HG03457 (cell line): Measurements from ENCODE around the gene KIAA2012.
"Not testable (repeated sequence)": the region's sequence is repeated elsewhere in the genome, so short reads cannot be mapped to it uniquely, and the experiment has no call there.

Source experiments
- ATAC-seq: cut with Tn5 transposase; IDR thresholded peaks from one replicate; pipeline ENCODE4 v1.9.1; 2021; ENCODE audit warnings: moderate number of reproducible peaks; ENCODE audit not compliant: unreplicated experiment

Gene KIAA2012

GRCh38 chr2:202114795-202115194 is 41.7 kb downstream of the KIAA2012 start:
- no peak for ATAC-seq

DNA sequence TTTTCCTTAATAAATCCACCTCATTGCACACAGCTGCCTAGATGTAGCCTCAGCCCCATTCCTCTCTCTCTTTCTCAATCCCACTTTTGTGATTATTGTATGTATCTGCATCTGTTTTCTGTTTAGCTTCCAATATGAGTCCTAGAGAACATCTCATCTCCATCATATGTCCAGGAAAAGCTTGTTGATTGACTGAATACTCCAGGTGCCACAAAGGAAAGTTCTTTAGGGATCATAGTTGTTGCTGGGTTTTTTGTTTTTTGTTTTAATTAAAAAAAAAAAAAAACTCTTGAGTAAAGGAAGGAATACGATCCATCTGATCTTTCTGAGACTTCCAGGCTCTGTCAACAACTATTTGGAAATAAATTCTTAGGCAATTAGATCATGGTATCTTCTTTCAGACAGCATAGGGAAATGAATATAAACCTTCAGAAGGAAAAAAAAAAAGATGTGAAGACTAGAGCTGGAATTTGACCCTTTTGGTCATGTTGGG is 42.5 kb downstream of the KIAA2012 start:
- ATAC-seq, result no peak

DNA sequence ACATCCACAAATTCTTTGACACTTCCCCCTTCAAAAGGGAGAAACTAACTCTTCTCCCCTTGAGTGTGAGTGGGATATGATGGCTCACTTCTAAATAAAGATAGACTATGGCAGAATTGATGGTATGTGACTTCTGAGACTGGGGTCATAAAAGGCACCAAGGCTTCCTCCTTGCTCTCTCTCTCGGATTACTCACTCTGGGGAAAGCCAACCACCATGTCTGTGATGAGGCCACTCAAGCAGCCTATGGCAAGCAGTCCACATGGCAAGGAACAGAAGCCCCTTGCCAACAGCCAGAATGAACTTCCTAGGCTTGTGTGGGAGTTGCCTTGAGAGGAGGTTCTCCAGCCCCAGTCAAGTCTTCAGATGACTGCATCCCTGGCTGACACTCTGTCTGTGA is 43.6 kb downstream of the KIAA2012 start:
- ATAC-seq, result no peak

- no peak for ATAC-seq
Observed at GRCh38 chr2:202118168-202118567, 45.1 kb downstream of the KIAA2012 start.

DNA sequence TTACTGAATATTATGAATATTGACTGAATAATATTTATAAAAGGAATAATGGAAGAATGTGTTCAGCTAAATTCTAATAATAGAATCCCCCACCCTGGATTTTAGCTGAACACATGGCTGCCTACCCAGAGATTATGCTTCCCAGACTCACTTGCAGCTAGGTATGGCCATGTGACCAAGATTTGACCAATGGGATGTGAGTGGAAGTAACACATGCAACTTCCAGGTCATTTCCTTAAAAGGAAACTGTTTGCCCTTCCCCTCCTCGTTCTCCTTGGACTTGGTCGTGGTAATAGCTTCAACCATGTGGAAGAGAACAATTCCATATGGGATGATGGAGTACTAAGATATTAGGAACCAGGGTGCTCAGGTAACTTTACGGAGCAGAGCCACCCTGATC is 47.8 kb downstream of the KIAA2012 start:
- no peak for ATAC-seq

GRCh38 chr2:202121532-202122162 is 48.6 kb downstream of the KIAA2012 start:
- ATAC-seq, result no peak

DNA sequence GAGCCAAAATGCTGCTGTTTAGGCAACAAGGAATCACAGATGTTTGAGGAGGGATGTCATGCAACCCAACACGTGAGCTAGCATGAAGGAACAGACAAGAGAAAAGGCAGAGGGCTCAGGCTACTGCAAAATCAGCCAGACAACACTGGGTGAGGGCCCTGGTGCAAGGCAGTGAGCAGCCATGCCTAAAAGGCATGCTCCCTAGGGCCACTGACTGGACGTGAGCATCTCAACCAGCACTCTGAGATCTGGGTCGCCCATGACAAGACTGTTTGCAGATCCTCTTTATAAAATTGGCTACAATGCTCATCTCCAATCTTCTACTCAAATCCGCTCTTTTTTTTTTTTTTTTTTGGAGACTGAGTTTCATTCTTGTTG is 49.1 kb downstream of the KIAA2012 start:
- ATAC-seq, result no peak

- ATAC-seq, result no peak
Observed at GRCh38 chr2:202122980-202123720, 50.1 kb downstream of the KIAA2012 start.

DNA sequence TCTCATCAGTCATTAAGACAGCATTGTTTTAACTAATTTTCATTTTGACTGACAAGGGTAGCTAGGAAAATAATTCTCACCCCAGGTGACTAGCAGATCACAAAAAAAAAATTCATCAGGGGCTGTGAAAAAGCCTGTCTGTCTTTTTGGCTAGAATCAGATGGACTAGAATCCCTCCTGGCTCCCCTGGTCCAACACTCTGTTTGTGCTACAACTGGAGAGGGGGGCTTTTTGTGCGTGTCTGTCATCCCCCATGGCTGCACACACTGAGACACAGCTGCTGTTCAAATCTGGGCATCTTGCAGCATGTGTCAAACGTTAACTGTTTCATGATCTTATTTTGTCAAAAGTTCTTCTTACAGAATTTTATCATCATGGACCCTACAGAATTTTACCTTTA is 51.2 kb downstream of the KIAA2012 start:
- ATAC-seq, result no peak

- ATAC-seq, result no peak
Observed at GRCh38 chr2:202127687-202128331, 54.8 kb downstream of the KIAA2012 start.

DNA sequence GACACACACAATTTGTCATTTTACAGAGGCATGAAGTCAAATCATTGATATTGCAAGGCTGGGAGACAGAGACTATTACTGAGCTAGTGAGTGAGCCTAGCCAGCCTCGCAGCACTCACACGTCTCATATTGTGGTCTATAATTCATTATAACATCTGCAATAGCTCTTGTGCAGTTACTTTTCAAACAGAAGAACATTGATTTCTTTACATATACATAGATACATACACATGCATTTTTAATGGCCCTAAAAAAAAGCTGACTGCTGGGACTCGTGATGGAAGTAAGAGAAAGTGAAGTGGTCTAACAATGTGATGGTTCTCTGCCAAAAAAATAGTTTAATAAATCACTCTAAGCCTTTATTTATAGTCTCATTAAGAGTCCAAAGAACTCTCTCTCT is 56.8 kb downstream of the KIAA2012 start:
- ATAC-seq, result no peak

DNA sequence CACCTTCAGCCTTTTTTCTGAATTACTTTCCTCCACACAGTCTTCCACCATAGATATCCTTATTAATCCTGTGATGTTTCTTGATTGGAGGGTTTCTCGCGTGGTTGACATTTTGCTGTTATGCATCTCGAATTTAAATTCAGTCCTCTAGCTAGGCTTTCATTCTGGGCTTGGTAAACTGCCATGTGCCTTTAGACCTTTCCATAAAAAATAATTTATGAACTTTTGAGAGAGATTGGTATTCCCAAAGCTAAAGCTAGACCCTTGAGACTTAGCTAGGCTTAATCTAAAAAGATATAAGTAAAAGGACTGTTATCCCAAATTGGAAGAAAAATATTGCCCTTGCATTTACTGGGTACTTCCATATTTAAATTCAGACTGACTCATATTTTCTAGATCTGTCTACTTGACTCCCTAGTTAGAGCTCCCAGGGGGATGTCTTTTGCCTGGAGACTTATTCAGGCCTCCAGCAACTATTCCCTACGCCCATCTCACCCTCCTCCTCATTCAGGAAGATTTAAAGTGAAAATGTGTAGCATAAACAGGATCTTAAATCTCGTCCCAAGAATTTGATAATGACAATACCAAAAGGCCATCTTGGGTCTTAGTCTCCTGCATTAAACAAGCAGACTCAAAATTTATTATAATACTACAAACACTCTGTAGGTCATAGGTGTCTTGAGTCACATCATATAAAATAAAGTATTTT is 60.3 kb downstream of the KIAA2012 start:
- no peak for ATAC-seq

GRCh38 chr2:202133909-202134265 is 60.8 kb downstream of the KIAA2012 start:
- no peak for ATAC-seq

DNA sequence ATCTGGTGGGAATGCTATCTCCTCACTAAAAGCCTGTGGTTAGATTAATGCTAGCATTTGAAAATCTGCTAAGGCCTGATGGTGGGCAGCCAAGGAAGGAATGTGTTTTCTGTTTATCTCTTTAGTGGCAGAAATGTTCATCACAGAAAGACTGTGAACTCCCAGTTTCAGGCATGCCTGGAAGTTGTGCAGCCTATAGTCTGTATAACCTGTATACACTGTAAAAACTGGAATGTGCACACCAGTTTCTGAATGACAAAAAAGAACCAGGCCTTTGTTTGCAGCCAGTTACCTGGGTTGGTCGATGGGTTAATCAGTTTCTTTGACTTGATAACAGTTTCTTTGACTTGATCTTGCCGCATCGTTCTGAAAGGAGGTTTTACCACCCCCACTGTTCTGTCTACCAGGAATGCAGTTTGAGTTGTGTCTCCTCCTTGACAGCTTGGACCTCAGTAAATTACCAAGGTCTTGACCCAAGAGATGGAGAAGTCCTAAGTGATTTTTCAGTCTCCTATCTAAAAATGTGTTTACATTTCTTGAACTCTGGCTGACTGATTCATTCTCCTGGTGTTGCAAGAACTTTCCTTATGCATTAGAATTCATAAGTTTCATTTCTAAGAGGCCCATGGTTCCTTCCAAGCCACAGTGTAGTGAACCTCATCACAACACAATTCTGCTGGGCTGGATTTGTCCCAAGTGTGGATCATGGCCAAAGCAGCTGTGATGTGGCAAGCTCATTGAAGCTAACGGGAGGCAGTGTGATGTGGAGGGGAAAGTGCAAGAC is 62.2 kb downstream of the KIAA2012 start:
- ATAC-seq, result no peak

- not testable (repeated sequence) for ATAC-seq
Observed at GRCh38 chr2:202136039-202136438, 63.0 kb downstream of the KIAA2012 start.

GRCh38 chr2:202136526-202136925 is 63.5 kb downstream of the KIAA2012 start:
- ATAC-seq, result no peak

GRCh38 chr2:202140522-202141252 is 67.6 kb downstream of the KIAA2012 start:
- no peak for ATAC-seq

GRCh38 chr2:202141329-202141947 is 68.4 kb downstream of the KIAA2012 start:
- no peak for ATAC-seq

DNA sequence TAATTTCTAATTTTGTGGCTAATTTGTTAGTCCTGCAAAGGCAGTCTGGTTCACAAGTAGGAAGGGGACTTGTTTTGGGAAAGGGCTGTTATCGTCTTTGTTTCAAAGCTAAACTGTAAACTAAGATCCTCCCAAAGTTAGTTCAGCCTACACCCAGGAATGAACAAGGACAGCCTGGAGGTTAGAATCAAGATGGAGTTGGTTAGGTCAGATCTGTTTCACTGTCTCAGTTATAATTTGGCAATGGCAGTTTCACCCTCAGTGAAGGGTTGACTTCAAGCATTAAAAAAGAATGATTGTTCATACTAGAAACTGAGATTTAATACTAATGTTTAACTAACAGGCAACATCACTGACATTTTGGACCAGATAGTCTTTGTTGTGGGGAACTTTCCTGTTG is 69.5 kb downstream of the KIAA2012 start:
- no peak for ATAC-seq

GRCh38 chr2:202147775-202148174 is 74.7 kb downstream of the KIAA2012 start:
- ATAC-seq, result no peak
